HG03025 (cell line): ENCODE data around the gene BEX1.
"Not testable (repeated sequence)": the region's sequence is repeated elsewhere in the genome, so short reads cannot be mapped to it uniquely, and the experiment has no call there.

Experiments
- ATAC-seq: cut with Tn5 transposase; IDR thresholded peaks from one replicate; pipeline ENCODE4 v1.9.1; 2021; ENCODE audit warnings: mild to moderate bottlenecking, moderate library complexity; ENCODE audit not compliant: unreplicated experiment, low FRiP score

The BEX1 gene

DNA sequence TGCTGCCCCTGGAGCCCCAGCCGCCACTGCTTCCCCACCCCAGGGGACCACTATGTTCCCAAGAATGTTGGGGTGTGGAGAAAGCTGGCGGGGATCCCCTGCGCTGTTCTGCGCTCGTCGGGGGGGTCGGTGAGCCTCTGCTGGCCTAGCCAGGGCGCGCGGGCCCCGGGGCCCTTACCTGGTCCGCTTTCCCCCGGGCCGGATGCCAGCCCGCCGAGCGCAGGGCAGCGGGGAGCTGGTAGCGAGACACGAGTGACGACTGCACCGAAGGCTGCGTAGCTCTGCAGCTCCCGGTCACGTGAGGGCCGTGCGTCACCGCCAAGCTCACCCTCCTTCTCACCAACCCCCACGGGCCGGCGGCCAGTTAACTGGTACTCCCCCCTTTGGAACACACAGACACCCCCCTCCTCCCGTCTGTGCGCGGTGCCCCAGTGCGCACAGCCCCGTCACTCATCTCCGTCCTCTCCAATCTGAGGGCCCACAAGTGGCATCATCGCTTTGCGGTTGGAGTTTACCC, at the start of gene BEX1:
Gene BEX1 (minus strand): TSS at position 254 of the 517 bp plus-strand sequence. CDS start 897 bp downstream, outside the sequence.
- no peak for ATAC-seq

DNA sequence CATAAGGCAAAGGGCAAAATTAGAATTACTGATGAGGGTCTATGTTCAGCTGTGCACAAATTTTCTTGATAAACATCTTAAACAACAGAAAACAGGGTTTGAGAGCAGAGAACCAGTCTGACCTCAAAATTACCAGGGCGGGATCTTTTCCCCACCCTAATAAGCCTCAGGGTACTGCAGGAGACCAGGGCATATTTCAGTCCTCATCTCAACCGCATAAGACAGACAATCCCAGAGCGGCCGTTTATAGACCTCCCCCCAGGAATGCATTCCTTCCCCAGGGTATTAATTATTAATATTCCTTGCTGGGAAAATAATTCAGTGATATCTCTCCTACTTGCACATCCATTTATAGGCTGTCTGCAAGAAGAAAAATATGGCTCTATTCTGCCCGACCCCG, 45.5 kb upstream of the BEX1 start:
- ATAC-seq = not testable (repeated sequence)

DNA sequence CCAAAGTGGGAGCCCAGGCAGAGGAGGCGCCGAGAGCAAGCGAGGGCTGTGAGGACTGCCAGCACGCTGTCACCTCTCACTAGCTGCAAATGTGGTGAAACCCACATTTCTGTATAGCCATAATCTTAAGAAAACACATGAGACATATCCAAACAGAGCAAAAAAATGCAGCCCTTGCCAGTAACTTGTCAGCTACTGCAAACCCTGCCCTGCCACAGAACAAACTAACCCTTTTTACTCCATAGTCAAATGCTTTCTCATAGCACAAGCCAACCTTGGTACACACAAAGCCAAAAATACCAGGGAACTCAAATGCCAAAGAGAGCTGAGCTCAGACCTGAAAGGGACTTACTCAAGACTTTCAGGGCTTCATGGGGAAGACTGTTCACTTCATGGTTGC, 43.9 kb upstream of the BEX1 start:
- no peak for ATAC-seq

- not testable (repeated sequence) for ATAC-seq
Observed at GRCh38 chrX:103107227-103107737, 43.3 kb upstream of the BEX1 start.

DNA sequence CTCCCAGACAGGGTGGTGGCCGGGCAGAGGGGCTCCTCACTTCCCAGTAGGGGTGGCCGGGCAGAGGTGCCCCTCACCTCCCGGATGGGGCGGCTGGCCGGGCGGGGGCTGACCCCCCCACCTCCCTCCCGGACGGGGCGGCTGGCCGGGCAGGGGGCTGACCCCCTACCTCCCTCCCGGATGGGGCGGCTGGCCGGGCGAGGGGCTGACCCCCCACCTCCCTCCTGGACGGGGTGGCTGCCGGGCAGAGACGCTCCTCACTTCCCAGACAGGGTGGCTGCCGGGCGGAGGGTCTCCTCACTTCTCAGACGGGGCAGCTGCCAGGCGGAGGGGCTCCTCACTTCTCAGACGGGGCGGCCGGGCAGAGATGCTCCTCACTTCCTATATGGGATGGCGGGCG, 40.4 kb upstream of the BEX1 start:
- not testable (repeated sequence) for ATAC-seq

- ATAC-seq = not testable (repeated sequence)
Observed at GRCh38 chrX:103103866-103104265, 39.9 kb upstream of the BEX1 start.

DNA sequence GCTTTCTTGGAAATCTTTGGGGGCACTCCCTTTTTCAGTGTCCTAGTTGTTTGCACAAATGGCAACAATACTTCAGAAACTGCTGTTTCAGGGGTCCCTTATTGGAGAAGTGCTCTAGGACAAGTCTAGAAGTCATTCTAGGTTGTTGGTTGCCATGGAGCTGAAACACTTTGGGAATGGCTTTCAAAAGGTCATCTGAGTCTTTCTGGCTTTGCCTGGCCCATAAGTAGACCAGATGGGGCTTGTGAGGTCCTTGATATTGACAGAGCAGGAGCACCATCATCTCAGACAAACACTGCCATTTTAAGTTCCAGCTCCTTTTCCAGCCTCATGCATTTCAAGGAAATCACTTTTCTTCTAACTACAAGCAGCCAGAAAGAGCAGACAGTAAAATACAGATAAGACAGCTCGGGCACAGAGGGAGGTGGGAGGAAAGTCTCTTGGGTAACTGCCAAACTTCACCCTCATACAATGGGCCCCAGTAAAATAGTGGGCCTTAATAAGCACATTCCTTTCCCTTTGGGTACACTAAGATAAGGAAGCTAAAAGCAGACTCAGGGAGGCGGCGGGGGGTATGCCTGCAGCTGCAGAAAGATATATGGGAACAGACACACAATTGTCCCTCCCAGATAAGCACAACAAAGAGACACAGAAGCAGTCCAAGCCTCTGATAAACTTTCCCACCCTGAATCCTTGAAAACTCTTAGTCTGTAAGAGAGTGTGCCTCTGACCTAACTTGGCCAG, 37.5 kb upstream of the BEX1 start:
- no peak for ATAC-seq

- ATAC-seq = no peak
Observed at GRCh38 chrX:103100484-103100883, 36.5 kb upstream of the BEX1 start.

DNA sequence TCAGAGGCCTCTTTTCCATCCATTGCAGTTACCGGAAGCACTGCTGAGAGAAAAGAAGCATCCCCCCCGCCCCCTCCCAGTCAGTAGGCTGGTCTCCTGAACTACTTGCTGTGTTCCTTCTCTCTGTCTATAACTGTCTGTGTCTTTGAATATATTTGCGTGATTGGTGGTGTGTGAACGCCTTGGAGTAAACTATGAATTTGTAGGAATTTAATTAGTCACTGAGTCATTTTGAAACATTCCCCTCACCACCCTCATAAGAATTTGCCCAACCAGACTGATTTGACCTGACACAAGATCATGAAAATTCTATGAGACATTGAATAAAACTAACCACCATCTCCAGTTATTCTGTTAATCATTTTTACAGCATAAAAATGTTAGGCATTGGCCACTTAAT, 35.7 kb upstream of the BEX1 start:
- ATAC-seq = no peak

GRCh38 chrX:103098488-103098887, 34.5 kb upstream of the BEX1 start:
- ATAC-seq = no peak

DNA sequence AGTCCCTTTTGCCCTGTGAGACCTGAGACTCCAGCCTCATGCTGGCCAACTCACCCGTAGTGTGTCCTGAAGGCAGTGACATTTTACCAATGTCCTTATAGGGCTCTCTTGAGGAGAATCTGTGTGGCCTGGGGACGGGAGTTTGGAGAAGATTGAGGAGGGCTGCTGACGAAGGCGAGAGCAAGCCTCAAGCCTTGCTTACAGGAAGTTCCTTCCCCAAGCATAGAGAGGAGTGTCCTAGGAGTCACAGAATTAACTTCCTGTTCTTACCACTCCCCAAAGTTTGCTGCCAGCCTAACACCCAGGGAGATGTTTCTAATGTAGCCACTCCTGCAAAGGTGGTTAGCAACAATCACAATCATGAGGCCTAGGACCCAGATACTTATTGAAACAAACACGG, 29.0 kb upstream of the BEX1 start, which contains the start of gene NXF3:
Gene NXF3 (minus strand): TSS at position 202 of the 400 bp plus-strand sequence. CDS start 120 bp downstream, at position 82.
- ATAC-seq = no peak

- no peak for ATAC-seq
Observed at GRCh38 chrX:103081051-103081450, 17.1 kb upstream of the BEX1 start.

DNA sequence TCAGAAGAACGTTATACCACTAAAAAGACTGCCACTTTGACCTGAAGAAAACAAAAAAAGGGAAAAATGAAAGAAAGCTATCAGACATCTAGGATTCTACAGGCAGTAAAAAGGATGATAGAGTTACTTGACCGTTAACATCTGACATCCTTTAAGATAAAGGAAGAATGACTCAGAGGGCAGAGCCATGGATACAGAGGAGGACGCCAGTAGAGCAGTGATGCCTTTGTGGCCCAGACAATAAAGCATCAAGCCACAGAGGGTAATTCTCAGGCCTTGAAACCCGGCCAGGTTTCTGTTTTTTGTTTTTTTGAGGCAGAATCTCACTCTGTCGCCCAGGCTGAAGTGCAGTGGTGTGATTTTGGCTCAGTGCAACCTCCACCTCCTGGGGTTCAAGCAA, 9.5 kb upstream of the BEX1 start:
- no peak for ATAC-seq

DNA sequence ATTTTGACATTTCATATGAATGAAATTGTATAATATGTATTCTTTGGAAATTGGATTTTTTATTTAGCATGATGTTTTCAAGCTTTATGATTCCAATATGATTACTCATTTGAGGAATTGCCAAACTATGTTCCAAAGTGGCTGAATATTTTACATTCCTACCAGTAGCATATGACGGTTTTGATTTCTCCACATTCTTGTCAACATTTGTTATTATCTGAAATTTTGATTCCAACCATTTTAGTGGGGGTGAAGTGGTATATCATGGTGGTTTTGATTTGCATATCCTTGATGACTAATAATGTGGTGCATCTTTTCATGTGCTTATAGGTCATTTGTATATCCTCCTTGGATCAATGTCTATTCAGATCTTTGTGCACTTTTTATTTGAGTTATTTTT, 2.6 kb upstream of the BEX1 start:
- ATAC-seq = no peak

GRCh38 chrX:103063191-103063845, 653 bp downstream of the BEX1 start:
- no peak for ATAC-seq

- ATAC-seq = no peak
Observed at GRCh38 chrX:103061486-103061885, 2.5 kb downstream of the BEX1 start.

DNA sequence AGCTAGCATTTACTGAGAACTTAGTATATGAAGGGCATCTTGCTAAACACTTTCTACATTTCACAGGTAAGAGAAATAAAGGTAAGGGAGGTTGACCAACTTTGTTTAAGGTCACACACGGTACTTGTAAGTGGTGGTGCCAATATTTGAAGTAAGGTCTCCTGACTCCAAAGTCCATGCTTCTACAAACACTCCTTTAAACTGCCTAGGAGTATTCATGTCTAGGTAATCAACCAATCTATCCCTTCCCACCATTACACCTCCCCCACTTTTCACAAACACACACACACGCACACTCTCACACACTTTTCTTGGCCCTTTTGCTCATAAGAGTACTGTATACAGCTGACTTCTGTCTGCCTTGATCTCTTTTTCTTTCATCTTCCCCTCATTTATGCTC, 7.1 kb downstream of the BEX1 start:
- no peak for ATAC-seq

DNA sequence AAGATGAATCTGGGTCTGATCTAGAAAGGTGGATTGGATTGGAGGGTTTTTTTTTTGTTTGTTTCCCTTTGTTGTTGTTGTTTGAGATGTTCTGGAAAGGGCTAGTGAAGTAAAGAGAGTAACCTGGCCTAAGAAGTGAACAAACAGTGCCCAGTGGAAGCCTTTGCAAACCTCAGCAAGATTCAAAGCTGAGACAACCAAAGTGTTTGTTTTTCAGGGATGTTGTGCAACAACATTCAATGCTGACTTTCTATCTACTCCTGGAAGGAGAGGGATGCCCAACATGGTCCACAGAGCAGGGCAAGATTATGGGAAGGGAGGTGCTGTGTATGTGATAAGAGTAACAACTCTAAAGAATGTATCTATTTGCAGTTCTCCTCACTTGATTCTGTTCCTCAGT, 11.3 kb downstream of the BEX1 start:
- no peak for ATAC-seq

- no peak for ATAC-seq
Observed at GRCh38 chrX:103051260-103051789, 12.6 kb downstream of the BEX1 start.

DNA sequence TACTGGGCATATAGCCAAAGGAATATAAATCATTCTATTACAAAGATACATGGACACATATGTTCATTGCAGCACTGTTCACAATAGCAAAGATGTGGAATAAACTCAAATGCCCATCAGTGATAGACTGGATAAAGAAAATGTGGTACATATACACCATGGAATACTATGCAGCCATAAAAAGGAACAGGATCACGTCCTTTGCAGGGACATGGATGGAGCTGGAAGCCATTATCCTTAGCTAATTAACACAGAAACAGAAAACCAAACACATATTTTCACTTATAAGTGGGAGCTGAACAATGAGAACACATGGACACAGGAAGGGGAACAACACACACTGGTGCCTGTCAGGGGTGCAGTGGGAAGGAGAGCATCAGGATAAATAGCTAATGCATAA, 30.6 kb downstream of the BEX1 start:
- not testable (repeated sequence) for ATAC-seq

DNA sequence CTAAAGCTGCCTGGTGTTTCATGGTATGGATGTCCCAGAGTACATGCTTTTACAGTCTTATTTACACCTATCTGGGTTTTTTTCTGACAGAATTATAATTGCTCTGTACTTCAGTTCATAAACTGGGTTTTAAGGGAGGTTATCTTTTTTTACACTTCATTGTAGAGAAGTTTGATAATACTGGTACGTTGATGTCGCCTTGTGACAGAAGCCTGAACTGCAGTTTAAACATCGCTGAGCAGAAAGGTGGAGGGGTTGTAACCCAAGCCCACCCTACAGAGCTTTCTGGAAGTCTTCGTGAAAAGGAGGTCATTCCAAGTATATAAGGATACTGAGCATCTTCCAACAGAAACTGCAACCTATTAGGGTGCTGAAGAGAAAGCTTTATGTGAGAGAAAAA, 46.4 kb downstream of the BEX1 start:
- no peak for ATAC-seq
